SK-N-SH (cell line): Measurements from ENCODE around the gene OR2F1. TPM values are rescaled to one million over a fixed set of nuclear protein-coding genes. Genes with fewer than 3 reads are reported as not detected.

Source experiments
- CTCF ChIA-PET: fragments of 300-600, 350-600 bp; formaldehyde crosslinking; extraction: SDS; loops from one replicate; lab custom pipeline; 2021; lab: Yijun Ruan, JAX
- POLR2A ChIA-PET: fragments of 350-600 bp; sonication (Branson Sonifier 250); formaldehyde crosslinking; extraction: SDS; loops from one replicate; lab custom pipeline; 2020; ENCODE audit warnings: antibody characterized with exemption, inconsistent platforms; lab: Yijun Ruan, JAX
- DNase-seq: peaks from one replicate; pipeline ENCODE4 v3.0.0; 2012
- H2AFZ ChIP-seq: fragments of 200-600 bp; sonication (generic); 2 replicates; pipeline ENCODE4 v1.8.1; 2016; ENCODE audit warnings: antibody characterized with exemption, mild to moderate bottlenecking, low read depth
- H3F3A ChIP-seq: fragments of 200-600 bp; sonication (generic); replicated peaks from 2 replicates; pipeline ENCODE3; 2016; ENCODE audit warnings: antibody characterized with exemption, mild to moderate bottlenecking; ENCODE audit not compliant: insufficient read depth
- H3K27ac ChIP-seq, 2 experiments: fragments of 200-500 bp in 1 of 2; fragments of 200-600 bp in 1 of 2; sonication (Bioruptor generic) in 1 of 2; sonication (generic), shearing (Covaris generic) in 1 of 2; 2 replicates each; pipeline versions ENCODE4 v1.5.1 to v1.6.1; 2014 to 2016; ENCODE audit warnings: low read depth in 2 of 2, inconsistent platforms in 1 of 2, low read length in 1 of 2, mild to moderate bottlenecking in 1 of 2, mixed read lengths in 1 of 2
- H3K27me3 ChIP-seq: fragments of 200-600 bp; sonication (generic), shearing (Covaris generic); 2 replicates; pipeline ENCODE4 v1.6.1; 2016; ENCODE audit warnings: mixed run types; ENCODE audit not compliant: insufficient read depth
- H3K36me3 ChIP-seq, 2 experiments: fragments of 200-500 bp in 1 of 2; fragments of 200-600 bp in 1 of 2; sonication (Bioruptor generic) in 1 of 2; sonication (generic) in 1 of 2; replicated peaks in 1 of 2; 2 replicates each; pipeline versions ENCODE3 to v1.5.1; 2014 to 2016; ENCODE audit warnings: low read length in 1 of 2, mild to moderate bottlenecking in 1 of 2; ENCODE audit not compliant: insufficient read depth in 2 of 2, control insufficient read depth in 1 of 2
- H3K4me1 ChIP-seq, 2 experiments: fragments of 200-500 bp in 1 of 2; fragments of 200-600 bp in 1 of 2; sonication (Bioruptor generic) in 1 of 2; sonication (generic), shearing (Covaris generic) in 1 of 2; 2 replicates each; pipeline versions ENCODE4 v1.5.1 to v1.6.1; 2014 to 2016; ENCODE audit warnings: low read depth in 1 of 2, low read length in 1 of 2, mixed run types in 1 of 2; ENCODE audit not compliant: insufficient read depth in 2 of 2, control insufficient read depth in 1 of 2
- H3K4me2 ChIP-seq: fragments of 200-600 bp; sonication (generic), shearing (Covaris generic); 2 replicates; pipeline ENCODE4 v1.6.1; 2017; ENCODE audit warnings: mixed run types
- H3K4me3 ChIP-seq, 2 experiments: fragments of 200-500 bp in 1 of 2; fragments of 200-600 bp in 1 of 2; sonication (Bioruptor generic) in 1 of 2; sonication (generic), shearing (Covaris generic) in 1 of 2; 2 replicates each; pipeline versions ENCODE4 v1.5.1 to v1.8.1; 2014 to 2016; ENCODE audit warnings: low read depth in 2 of 2, inconsistent platforms in 1 of 2, low read length in 1 of 2, mild to moderate bottlenecking in 1 of 2, mixed read lengths in 1 of 2, moderate library complexity in 1 of 2
- H3K79me2 ChIP-seq: fragments of 200-600 bp; sonication (generic); 2 replicates; pipeline ENCODE4 v1.8.1; 2017; ENCODE audit warnings: mild to moderate bottlenecking; ENCODE audit not compliant: insufficient read depth
- H3K9ac ChIP-seq: fragments of 200-600 bp; sonication (generic); 2 replicates; pipeline ENCODE4 v1.6.1; 2017; ENCODE audit warnings: mixed run types
- H3K9me2 ChIP-seq: fragments of 200-600 bp; sonication (generic); 2 replicates; pipeline ENCODE4 v1.6.1; 2017; ENCODE audit warnings: mixed run types
- H3K9me3 ChIP-seq: fragments of 200-600 bp; sonication (generic); 2 replicates; pipeline ENCODE4 v1.6.1; 2017; ENCODE audit warnings: mixed run types, mild to moderate bottlenecking, moderate library complexity
- H4K20me1 ChIP-seq: fragments of 200-600 bp; sonication (generic); 2 replicates; pipeline ENCODE4 v1.6.1; 2017; ENCODE audit warnings: mild to moderate bottlenecking, mixed run types; ENCODE audit not compliant: insufficient read depth
- FOSL2 ChIP-seq: IDR thresholded peaks from 2 replicates; pipeline ENCODE4 v1.4.0; 2012; ENCODE audit warnings: low read depth, mild to moderate bottlenecking, moderate library complexity, borderline replicate concordance
- FOXM1 ChIP-seq: IDR thresholded peaks from 2 replicates; pipeline ENCODE4 v1.4.0; 2012; ENCODE audit warnings: low read depth, mild to moderate bottlenecking
- GATA2 ChIP-seq: sonication (generic); formaldehyde crosslinking; IDR thresholded peaks from 2 replicates; pipeline ENCODE4 v1.5.0; 2020; ENCODE audit warnings: mild to moderate bottlenecking, missing genetic modification reagents
- JUND ChIP-seq: IDR thresholded peaks from 2 replicates; pipeline ENCODE4 v1.4.0; 2012
- MXI1 ChIP-seq: IDR thresholded peaks from 2 replicates; pipeline ENCODE4 v1.6.1; 2012; ENCODE audit warnings: mild to moderate bottlenecking, low read depth, low read length, improper control_type of control experiment
- NFIC ChIP-seq: IDR thresholded peaks from 2 replicates; pipeline ENCODE4 v1.4.0; 2012; ENCODE audit warnings: borderline replicate concordance
- NRF1 ChIP-seq: IDR thresholded peaks from 2 replicates; pipeline ENCODE4 v1.6.1; 2012; ENCODE audit warnings: low read depth, mild to moderate bottlenecking, low read length
- PBX3 ChIP-seq: IDR thresholded peaks from 2 replicates; pipeline ENCODE4; 2012
- POLR2AphosphoS5 ChIP-seq: IDR thresholded peaks from 2 replicates; pipeline ENCODE4 v1.6.1; 2012; ENCODE audit warnings: low read depth, low read length
- RFX5 ChIP-seq: IDR thresholded peaks from 2 replicates; pipeline ENCODE4 v1.6.1; 2012; ENCODE audit warnings: mild to moderate bottlenecking, improper control_type of control experiment, low read length
- TAF1 ChIP-seq: IDR thresholded peaks from 2 replicates; pipeline ENCODE4 v1.6.1; 2012; ENCODE audit warnings: low read depth, mild to moderate bottlenecking, low read length, moderate library complexity, borderline replicate concordance
- USF1 ChIP-seq: IDR thresholded peaks from 2 replicates; pipeline ENCODE4 v1.4.0; 2012; ENCODE audit warnings: low read depth, borderline replicate concordance
- YY1 ChIP-seq: IDR thresholded peaks from 2 replicates; pipeline ENCODE4 v1.4.0; 2012; ENCODE audit warnings: low read depth, mild to moderate bottlenecking
- WGBS: methylation state at CpG from one replicate; pipeline ENCODE4 v1.1.6; 2017; ENCODE audit warnings: low lambda C conversion rate; 5-methylcytosine and 5-hydroxymethylcytosine counted together
- polyA plus RNA-seq, 3 experiments: library from polyadenylated mRNA; depleted of rRNA; stranded (reverse); fragments of >200 nt; gene quantifications; 2 replicates each; pipeline ENCODE4 v1.2.3, GENCODE V29; 2012

OR2F1 gene
- polyA plus RNA-seq, 1 of the 3 experiments (the other 2 are of a cell fraction), result 0.10 TPM

- TF ChIP-seq PBX3, result no peak
These were observed 6.4 kb downstream of the OR2F1 start (continued) for GRCh38 chr7:143960813-143961610.

DNA sequence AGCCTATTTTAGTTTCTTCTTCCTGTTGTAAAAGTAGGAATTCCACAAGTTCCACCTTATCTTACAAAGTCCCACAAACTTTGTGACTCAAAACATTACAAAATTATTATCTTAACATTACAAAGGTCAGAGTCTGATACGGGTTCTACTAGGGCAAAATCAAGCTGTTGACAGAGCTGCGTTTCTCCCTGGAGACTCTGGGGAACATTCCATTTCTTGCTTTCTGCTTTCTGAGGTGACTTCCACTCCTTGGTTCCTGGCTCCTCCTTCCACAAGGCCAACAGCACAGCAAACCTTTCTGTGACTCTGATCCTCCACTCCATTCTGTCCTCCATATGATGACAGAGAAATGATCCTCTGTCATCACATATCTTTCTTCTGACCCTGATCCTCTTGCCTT lies 10.6 kb downstream of the OR2F1 start:
- ChIA-PET POLR2A (no interaction called here), CTCF (no interaction called here)
- Histone ChIP-seq H3K27me3 (no peaks in the 10 kb centered on the region; the same call in 1 of the 2 replicates), H3K9me2 (no peaks in the 10 kb centered on the region), H3K4me2 (no peak overlapping the region), H3K9ac (no peak overlapping the region), H3K36me3 (no peaks in the 10 kb centered on the region), H3K79me2 (no peaks in the 10 kb centered on the region), H2AFZ (no peak overlapping the region), H3F3A (no peaks in the 10 kb centered on the region)
- 0% methylated on average over 2 of the region's 2 CpGs for whole genome bisulfite sequencing
- no peak for TF ChIP-seq GATA2 (CRISPR knock-in tag)
- no peak for TF ChIP-seq USF1
- no peak for TF ChIP-seq POLR2AphosphoS5
- TF ChIP-seq RFX5, result no peak
- TF ChIP-seq FOXM1, result no peak
- TF ChIP-seq MXI1, result no peak
- TF ChIP-seq, all 33 proteins: peak for 0
- no peak for DNase-seq
- no peaks in the 10 kb centered on the region for H4K20me1 ChIP-seq
- no peak overlapping the region for H3K4me3 ChIP-seq
- H3K4me1 ChIP-seq, result no peaks in the 10 kb centered on the region
- no peak overlapping the region for H3K27ac ChIP-seq
- peaks cover under 1% of the 10 kb centered on the region; the same call in 1 of the 2 replicates for H3K9me3 ChIP-seq

GRCh38 chr7:143967398-143967797 lies 12.8 kb downstream of the OR2F1 start:
- TF ChIP-seq MXI1 (no peak), NFIC (no peak), JUND (no peak), FOSL2 (no peak), GATA2 (CRISPR knock-in tag) (no peak), NRF1 (no peak), POLR2AphosphoS5 (no peak), TAF1 (no peak), RFX5 (no peak), YY1 (no peak)
- TF ChIP-seq, all 33 proteins: peak for 0
- peaks cover 3% of the 10 kb centered on the region; the same call in 1 of the 2 replicates for H3K9me2 ChIP-seq
- ChIA-PET CTCF (no interaction called here), POLR2A (no interaction called here)
- no peak overlapping the region for H3K4me2 ChIP-seq
- H3K9ac ChIP-seq, result no peak overlapping the region
- H2AFZ ChIP-seq, result no peak overlapping the region
- H3K36me3 ChIP-seq, result no peaks in the 10 kb centered on the region
- no peaks in the 10 kb centered on the region for H4K20me1 ChIP-seq
- H3K4me1 ChIP-seq, result no peaks in the 10 kb centered on the region
- no peak overlapping the region for H3K27ac ChIP-seq
- H3K27me3 ChIP-seq, result no peaks in the 10 kb centered on the region; the same call in 1 of the 2 replicates
- no peaks in the 10 kb centered on the region for H3F3A ChIP-seq
- no peak overlapping the region for H3K4me3 ChIP-seq
- DNase-seq, result no peak
- H3K9me3 ChIP-seq, result peaks cover 7% of the 10 kb centered on the region
- no peaks in the 10 kb centered on the region for H3K79me2 ChIP-seq
- 12% methylated on average over 4 of the region's 4 CpGs for WGBS
